ENCODE measurements around the gene RHBDF1.

Gene RHBDF1

DNA sequence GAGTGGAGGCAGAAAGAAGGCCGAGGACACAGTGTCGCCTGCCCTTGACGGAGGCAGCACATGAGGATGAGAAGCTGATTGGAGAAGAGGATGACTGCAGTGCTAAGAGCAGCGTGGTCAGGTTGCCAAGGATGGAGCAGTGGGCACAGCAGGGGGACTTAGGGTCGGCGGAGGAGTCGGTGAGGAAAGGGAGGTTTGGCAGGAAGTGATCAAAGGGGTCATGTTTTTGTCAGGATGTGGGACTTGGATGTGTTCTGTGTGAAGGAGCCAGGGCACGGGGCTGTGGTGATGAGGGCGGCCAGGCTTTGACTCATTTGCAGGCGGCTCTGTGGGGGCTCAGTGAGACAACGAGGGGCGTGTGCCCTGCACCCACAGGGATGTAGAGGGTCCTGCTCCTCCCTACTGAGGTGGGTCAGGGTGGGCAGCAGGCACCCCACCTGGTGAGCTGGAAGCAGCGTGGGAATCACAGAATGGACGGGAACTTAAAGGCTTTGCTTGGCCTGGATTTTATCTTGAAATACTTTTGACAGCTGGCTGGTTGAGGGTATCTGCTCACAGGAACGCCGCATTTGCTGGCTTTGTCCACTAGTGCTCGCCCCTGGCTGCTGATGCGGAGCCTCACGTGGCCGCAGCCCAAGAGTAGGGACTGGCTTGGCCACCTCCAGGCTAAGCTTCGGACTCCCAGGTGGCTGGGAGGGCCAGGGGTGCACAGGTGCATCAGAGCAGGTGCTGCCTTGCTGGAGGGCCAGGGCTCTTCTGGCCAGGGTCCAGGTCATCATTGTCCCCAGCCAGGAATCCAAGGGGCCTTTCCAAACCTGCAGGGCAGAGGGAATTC is 11.6 kb upstream of the RHBDF1 start:
- 0 out of 2 replicates have a peak, but pooled peaks cover 3% of the 10 kb centered on the region for H4K20me1 ChIP-seq (ENCODE audit: control insufficient read depth, insufficient read depth, low read depth, low read length)
- no peak overlapping the region; the same call in 1 of the 2 replicates for H3K4me2 ChIP-seq (ENCODE audit: low read length)
- H3K4me1 ChIP-seq (ENCODE audit: control insufficient read depth, low read length), result peaks cover 13% of the 10 kb centered on the region
- no peak overlapping the region for H3K4me3 ChIP-seq (ENCODE audit: low read length)
- TF ChIP-seq, protein P1, sequence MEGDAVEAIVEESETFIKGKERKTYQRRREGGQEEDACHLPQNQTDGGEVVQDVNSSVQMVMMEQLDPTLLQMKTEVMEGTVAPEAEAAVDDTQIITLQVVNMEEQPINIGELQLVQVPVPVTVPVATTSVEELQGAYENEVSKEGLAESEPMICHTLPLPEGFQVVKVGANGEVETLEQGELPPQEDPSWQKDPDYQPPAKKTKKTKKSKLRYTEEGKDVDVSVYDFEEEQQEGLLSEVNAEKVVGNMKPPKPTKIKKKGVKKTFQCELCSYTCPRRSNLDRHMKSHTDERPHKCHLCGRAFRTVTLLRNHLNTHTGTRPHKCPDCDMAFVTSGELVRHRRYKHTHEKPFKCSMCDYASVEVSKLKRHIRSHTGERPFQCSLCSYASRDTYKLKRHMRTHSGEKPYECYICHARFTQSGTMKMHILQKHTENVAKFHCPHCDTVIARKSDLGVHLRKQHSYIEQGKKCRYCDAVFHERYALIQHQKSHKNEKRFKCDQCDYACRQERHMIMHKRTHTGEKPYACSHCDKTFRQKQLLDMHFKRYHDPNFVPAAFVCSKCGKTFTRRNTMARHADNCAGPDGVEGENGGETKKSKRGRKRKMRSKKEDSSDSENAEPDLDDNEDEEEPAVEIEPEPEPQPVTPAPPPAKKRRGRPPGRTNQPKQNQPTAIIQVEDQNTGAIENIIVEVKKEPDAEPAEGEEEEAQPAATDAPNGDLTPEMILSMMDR (IDR thresholded peaks at IDR 0.05; ENCODE audit: low read depth, low read length, poor library complexity, severe bottlenecking), result no peak
- no peak for TF ChIP-seq EZH2phosphoT487 (IDR thresholded peaks at IDR 0.05; ENCODE audit: borderline replicate concordance, low read length)
- H3K9me3 ChIP-seq (ENCODE audit: control insufficient read depth, insufficient read depth, low read length), result no peaks in the 10 kb centered on the region
- H3K36me3 ChIP-seq (ENCODE audit: control insufficient read depth, low read length), result peaks cover 52% of the 10 kb centered on the region
- H3K27me3 ChIP-seq (ENCODE audit: control insufficient read depth, low read length), result no peaks in the 10 kb centered on the region
- H3F3A ChIP-seq (ENCODE audit: control insufficient read depth, insufficient read depth), result 0 out of 2 replicates have a peak, but pooled peaks cover 3% of the 10 kb centered on the region
- no peaks in the 10 kb centered on the region for H3K9me2 ChIP-seq (replicated peaks; ENCODE audit: control insufficient read depth, low read length)
- H3K27ac ChIP-seq (ENCODE audit: low read depth, low read length), result no peak overlapping the region
- H3K79me2 ChIP-seq (ENCODE audit: control insufficient read depth, low read length), result no peaks in the 10 kb centered on the region

DNA sequence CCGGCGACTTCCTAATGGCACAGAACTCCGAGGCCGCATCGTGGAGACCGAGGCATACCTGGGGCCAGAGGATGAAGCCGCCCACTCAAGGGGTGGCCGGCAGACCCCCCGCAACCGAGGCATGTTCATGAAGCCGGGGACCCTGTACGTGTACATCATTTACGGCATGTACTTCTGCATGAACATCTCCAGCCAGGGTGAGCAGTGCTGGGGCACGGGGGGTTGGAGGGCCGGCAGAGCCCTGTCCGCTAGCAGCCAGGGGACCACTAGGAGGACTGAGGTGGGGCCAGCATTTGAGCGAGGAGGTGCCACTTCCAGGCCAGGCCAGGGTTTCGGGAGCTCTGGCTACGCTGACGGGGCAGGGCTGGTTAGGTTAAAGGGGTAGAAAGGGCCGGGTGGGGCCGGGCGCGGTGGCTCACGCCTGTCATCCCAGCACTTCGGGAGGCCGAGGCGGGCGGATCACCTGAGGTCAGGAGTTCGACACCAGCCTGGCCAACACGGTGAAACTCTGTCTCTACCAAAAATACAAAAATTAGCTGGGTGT is 10.7 kb upstream of the RHBDF1 start:
- TF ChIP-seq EZH2phosphoT487 (IDR thresholded peaks at IDR 0.05; ENCODE audit: borderline replicate concordance, low read length), result no peak
- TF ChIP-seq, protein P1 (IDR thresholded peaks at IDR 0.05; ENCODE audit: low read depth, low read length, poor library complexity, severe bottlenecking), result no peak
- Histone ChIP-seq H3K79me2 (ENCODE audit: control insufficient read depth, low read length) (peaks cover 7% of the 10 kb centered on the region), H4K20me1 (ENCODE audit: control insufficient read depth, insufficient read depth, low read depth, low read length) (0 out of 2 replicates have a peak, but pooled peaks cover 3% of the 10 kb centered on the region), H3K27me3 (ENCODE audit: control insufficient read depth, low read length) (no peaks in the 10 kb centered on the region), H3K27ac (ENCODE audit: low read depth, low read length) (no peak overlapping the region), H3F3A (ENCODE audit: control insufficient read depth, insufficient read depth) (0 out of 2 replicates have a peak, but pooled peaks cover 3% of the 10 kb centered on the region), H3K9me3 (ENCODE audit: control insufficient read depth, insufficient read depth, low read length) (no peaks in the 10 kb centered on the region), H3K4me2 (ENCODE audit: low read length) (no peak overlapping the region), H3K36me3 (ENCODE audit: control insufficient read depth, low read length) (peaks cover 44% of the 10 kb centered on the region), H3K9me2 (replicated peaks; ENCODE audit: control insufficient read depth, low read length) (no peaks in the 10 kb centered on the region), H3K4me1 (ENCODE audit: control insufficient read depth, low read length) (peaks cover 17% of the 10 kb centered on the region), H3K4me3 (ENCODE audit: low read length) (no peak overlapping the region)

DNA sequence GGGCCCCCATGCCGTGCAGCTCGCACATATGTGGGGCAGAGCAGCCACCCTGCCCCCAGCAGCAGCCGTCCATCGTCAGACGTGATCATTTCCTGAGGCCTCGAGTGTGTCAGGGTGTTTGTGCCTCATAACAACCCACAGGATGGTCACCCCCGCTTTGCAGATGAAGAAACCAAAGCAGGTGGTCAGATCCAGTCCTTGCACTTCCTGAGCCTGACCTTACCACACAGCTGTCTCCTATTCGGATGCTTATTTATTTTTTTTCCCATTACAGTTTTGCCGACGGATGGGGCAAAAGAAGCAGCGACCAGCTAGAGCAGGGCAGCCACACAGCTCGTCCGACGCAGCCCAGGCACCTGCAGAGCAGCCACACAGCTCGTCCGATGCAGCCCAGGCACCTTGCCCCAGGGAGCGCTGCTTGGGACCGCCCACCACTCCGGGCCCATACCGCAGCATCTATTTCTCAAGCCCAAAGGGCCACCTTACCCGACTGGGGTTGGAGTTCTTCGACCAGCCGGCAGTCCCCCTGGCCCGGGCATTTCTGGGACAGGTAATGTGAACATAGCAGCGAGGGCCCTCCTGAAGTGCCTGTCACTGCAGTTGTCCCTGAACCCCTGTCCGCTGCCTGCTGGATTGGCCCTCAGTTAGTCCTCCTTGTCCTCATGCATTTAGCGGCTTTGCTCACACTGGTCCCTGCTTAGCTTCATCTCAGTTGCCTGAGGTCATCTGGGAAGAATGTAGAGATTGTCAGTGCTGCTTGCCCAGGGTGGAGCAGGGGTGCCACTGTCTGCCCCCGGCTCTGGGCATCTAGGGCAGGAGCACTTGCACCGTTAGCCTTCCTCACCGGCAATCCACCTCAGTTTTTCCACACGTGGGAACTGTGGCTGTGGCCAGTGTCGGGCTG is 7.0 kb upstream of the RHBDF1 start:
- Histone ChIP-seq H3K4me3 (ENCODE audit: low read length) (peak overlapping the region; percentile 75), H3K27ac (ENCODE audit: low read depth, low read length) (no peak overlapping the region)
- no peak for TF ChIP-seq EZH2phosphoT487 (IDR thresholded peaks at IDR 0.05; ENCODE audit: borderline replicate concordance, low read length)
- TF ChIP-seq, protein P1 (IDR thresholded peaks at IDR 0.05; ENCODE audit: low read depth, low read length, poor library complexity, severe bottlenecking), result no peak

More for the DNA sequence above, 7.0 kb upstream of the RHBDF1 start:
- Histone ChIP-seq H3K4me1 (ENCODE audit: control insufficient read depth, low read length) (peaks cover 25% of the 10 kb centered on the region), H4K20me1 (ENCODE audit: control insufficient read depth, insufficient read depth, low read depth, low read length) (no peaks in the 10 kb centered on the region), H3K27me3 (ENCODE audit: control insufficient read depth, low read length) (peaks cover under 1% of the 10 kb centered on the region; the same call in 1 of the 2 replicates), H3K36me3 (ENCODE audit: control insufficient read depth, low read length) (peaks cover 17% of the 10 kb centered on the region; the same call in 1 of the 2 replicates), H3K9me2 (replicated peaks; ENCODE audit: control insufficient read depth, low read length) (no peaks in the 10 kb centered on the region), H3K79me2 (ENCODE audit: control insufficient read depth, low read length) (peaks cover 7% of the 10 kb centered on the region), H3K4me2 (ENCODE audit: low read length) (peak overlapping the region; percentile 83), H3F3A (ENCODE audit: control insufficient read depth, insufficient read depth) (no peaks in the 10 kb centered on the region), H3K9me3 (ENCODE audit: control insufficient read depth, insufficient read depth, low read length) (no peaks in the 10 kb centered on the region)
